Hepatocyte (in vitro differentiated cells): ENCODE results near the gene MAST3. TPM values are rescaled to one million over a fixed set of nuclear protein-coding genes. Genes with fewer than 3 reads are reported as not detected.

Experiments
- DNase-seq: peaks from one replicate; pipeline ENCODE4 v3.0.0-alpha.2; 2016; ENCODE audit warnings: low spot score
- H2AFZ ChIP-seq: fragments of 200-600 bp; sonication (generic); 2 replicates; pipeline ENCODE4 v1.6.0; 2016; ENCODE audit warnings: antibody characterized with exemption, mild to moderate bottlenecking
- H3K27ac ChIP-seq: fragments of 200-600 bp; sonication (generic); 2 replicates; pipeline ENCODE4 v1.5.1; 2016; ENCODE audit warnings: mild to moderate bottlenecking
- H3K27me3 ChIP-seq: fragments of 200-600 bp; sonication (generic); 2 replicates; pipeline ENCODE4 v1.6.1; 2016
- H3K36me3 ChIP-seq: fragments of 200-600 bp; sonication (generic); replicated peaks from 2 replicates; pipeline ENCODE4 v1.5.1; 2016; ENCODE audit warnings: low read depth; ENCODE audit not compliant: insufficient read depth
- H3K4me1 ChIP-seq: fragments of 200-600 bp; sonication (generic); 2 replicates; pipeline ENCODE4 v1.5.1; 2016; ENCODE audit warnings: mild to moderate bottlenecking, moderate library complexity; ENCODE audit not compliant: insufficient read depth
- H3K4me2 ChIP-seq: fragments of 200-600 bp; sonication (generic); 2 replicates; pipeline ENCODE4 v1.6.0; 2016
- H3K4me3 ChIP-seq: fragments of 200-600 bp; sonication (generic); 2 replicates; pipeline ENCODE4 v1.5.1; 2016; ENCODE audit warnings: mild to moderate bottlenecking
- H3K79me2 ChIP-seq: fragments of 200-600 bp; sonication (generic); 2 replicates; pipeline ENCODE4 v1.6.0; 2017; ENCODE audit warnings: mild to moderate bottlenecking
- H3K9me2 ChIP-seq: fragments of 200-600 bp; sonication (generic); replicated peaks from 2 replicates; pipeline ENCODE4 v1.6.0; 2017; ENCODE audit warnings: mild to moderate bottlenecking; ENCODE audit not compliant: insufficient read depth
- H3K9me3 ChIP-seq: fragments of 200-600 bp; sonication (generic); 2 replicates; pipeline ENCODE4 v1.5.1; 2016; ENCODE audit warnings: low read depth, mild to moderate bottlenecking
- H4K20me1 ChIP-seq: fragments of 200-600 bp; sonication (generic); 2 replicates; pipeline ENCODE4 v1.6.0; 2016; ENCODE audit warnings: mild to moderate bottlenecking; ENCODE audit not compliant: insufficient read depth, poor library complexity, severe bottlenecking
- EZH2 ChIP-seq: fragments of 200-600 bp; sonication (generic); IDR thresholded peaks from 2 replicates; pipeline ENCODE4 v1.6.1; 2016; ENCODE audit warnings: antibody characterized with exemption, mild to moderate bottlenecking, borderline replicate concordance
- EZH2phosphoT487 ChIP-seq: fragments of 200-600 bp; sonication (generic); IDR thresholded peaks from one replicate; pipeline ENCODE4 v1.6.1; 2018; ENCODE audit warnings: antibody characterized with exemption, mild to moderate bottlenecking, low read depth, moderate library complexity; ENCODE audit not compliant: unreplicated experiment, severe bottlenecking
- WGBS: methylation state at CpG from one replicate; pipeline ENCODE4 v1.1.6; 2016; ENCODE audit warnings: low lambda C conversion rate; ENCODE audit errors: missing lambda C conversion rate; 5-methylcytosine and 5-hydroxymethylcytosine counted together
- polyA plus RNA-seq: library from polyadenylated mRNA; unstranded; fragments of >200 nt; fragmentation: Nextera tagmentation; extraction: Ambion mirVana; gene quantifications from 2 replicates; pipeline ENCODE4 v1.2.1, GENCODE V29; 2016
- total RNA-seq: library from RNA; depleted of rRNA; stranded (reverse); fragments of >200 nt; gene quantifications from 2 replicates; pipeline ENCODE4 v1.2.3, GENCODE V29; 2014
- TF ChIP-seq, protein P1 (sequence below): fragments of 200-600 bp; sonication (generic); IDR thresholded peaks from 2 replicates; pipeline ENCODE4 v1.5.1; 2016; ENCODE audit warnings: antibody characterized with exemption, mild to moderate bottlenecking; ENCODE audit not compliant: poor library complexity

MAST3 gene
- total and polyA plus RNA-seq, 2 experiments from 2014 or later: 9.7 to 10.3 TPM

DNA sequence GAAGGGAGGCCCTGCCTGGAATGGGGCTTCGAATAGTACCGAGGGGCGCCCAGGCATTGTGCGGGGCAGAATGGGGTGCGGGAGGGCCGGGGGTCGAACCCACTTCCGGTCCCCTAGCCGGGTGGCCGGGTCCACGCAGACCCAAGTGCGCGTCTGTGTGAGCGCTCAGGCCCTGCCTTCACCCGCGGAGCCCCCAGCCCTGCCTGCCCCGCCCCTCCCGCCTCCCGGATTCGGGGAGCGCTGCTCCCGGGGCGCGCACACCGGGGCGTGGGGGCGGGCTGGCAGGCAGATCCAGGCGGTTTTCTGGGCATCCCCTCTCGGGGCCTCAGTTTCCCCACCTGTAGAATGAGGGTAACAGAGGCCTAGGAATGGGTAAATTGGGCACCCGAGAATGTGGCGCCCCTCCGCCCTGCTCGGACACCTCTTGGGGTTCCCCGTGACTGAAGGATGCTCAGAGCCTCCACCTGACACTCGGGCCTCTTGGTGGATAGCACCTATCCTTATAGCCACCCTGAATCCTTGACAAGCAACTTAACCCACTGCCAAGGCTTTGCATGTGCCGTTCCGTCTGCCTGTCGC is 56.1 kb downstream of the MAST3 start:
- WGBS: 7% methylated on average over 14 of the region's 38 CpGs

DNA sequence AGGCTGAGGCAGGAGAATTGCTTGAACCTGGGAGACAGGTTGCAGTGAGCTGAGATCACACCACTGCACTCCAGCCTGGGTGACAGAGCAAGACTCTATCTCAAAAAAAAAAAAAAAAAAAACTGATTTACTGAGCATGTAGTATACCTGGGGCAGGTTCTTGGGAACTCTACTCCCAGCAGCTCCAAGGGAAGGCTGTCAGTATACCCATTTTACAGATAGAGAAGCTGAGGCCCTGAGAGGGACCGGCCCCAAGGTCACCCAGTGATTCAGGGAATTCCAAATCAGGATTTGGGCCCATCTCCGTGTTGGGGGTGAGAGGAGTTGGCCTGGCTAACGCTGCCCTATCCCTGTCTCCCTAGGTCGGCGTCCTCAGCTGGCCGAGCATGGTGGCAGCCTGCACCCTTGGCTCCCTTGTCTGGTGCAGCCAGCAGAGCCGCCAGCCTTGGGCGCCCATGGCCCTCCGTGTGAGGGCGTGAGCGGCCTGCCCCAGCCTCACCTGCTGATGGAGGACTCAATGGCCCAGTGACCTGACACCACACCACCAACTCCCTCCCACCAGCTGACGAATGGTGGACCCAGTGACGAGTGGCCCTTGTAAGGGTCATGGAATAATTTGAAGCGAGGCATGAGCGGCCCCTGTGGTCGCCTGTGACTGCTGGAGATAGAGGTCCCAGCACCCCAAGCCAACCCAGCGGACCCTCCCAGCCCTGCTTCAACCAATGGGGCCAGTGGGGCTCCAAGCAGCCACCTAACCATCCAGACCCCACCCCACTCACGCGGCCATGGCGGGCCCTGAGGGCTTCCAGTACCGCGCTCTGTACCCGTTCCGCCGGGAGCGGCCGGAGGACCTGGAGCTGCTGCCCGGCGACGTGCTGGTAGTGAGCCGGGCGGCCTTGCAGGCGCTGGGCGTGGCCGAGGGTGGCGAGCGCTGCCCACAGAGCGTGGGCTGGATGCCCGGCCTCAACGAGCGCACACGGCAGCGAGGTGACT is 57.8 kb downstream of the MAST3 start:
- TF ChIP-seq, protein P1, sequence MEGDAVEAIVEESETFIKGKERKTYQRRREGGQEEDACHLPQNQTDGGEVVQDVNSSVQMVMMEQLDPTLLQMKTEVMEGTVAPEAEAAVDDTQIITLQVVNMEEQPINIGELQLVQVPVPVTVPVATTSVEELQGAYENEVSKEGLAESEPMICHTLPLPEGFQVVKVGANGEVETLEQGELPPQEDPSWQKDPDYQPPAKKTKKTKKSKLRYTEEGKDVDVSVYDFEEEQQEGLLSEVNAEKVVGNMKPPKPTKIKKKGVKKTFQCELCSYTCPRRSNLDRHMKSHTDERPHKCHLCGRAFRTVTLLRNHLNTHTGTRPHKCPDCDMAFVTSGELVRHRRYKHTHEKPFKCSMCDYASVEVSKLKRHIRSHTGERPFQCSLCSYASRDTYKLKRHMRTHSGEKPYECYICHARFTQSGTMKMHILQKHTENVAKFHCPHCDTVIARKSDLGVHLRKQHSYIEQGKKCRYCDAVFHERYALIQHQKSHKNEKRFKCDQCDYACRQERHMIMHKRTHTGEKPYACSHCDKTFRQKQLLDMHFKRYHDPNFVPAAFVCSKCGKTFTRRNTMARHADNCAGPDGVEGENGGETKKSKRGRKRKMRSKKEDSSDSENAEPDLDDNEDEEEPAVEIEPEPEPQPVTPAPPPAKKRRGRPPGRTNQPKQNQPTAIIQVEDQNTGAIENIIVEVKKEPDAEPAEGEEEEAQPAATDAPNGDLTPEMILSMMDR: no peak
- no peak for TF ChIP-seq EZH2phosphoT487
- Histone ChIP-seq H3K9me3 (no peaks in the 10 kb centered on the region), H4K20me1 (no peaks in the 10 kb centered on the region), H3K36me3 (no peaks in the 10 kb centered on the region), H2AFZ (no peak overlapping the region), H3K9me2 (no peaks in the 10 kb centered on the region), H3K79me2 (peaks cover 44% of the 10 kb centered on the region), H3K4me3 (no peak overlapping the region), H3K27me3 (no peaks in the 10 kb centered on the region), H3K27ac (no peak overlapping the region), H3K4me1 (peaks cover 22% of the 10 kb centered on the region), H3K4me2 (peak overlapping the region; percentile 3)
- 98% methylated on average over 41 of the region's 43 CpGs for WGBS
- DNase-seq: peak; percentile 12

More for the DNA sequence above, 56.1 kb downstream of the MAST3 start:
- no peak for TF ChIP-seq EZH2phosphoT487
- no peak for TF ChIP-seq EZH2
- TF ChIP-seq, protein P1: no peak
- peaks cover 41% of the 10 kb centered on the region for H3K79me2 ChIP-seq
- peak; percentile 55 for DNase-seq
- H3K27ac ChIP-seq: peak overlapping the region; percentile 66
- H3K4me3 ChIP-seq: peak overlapping the region; percentile 91
- H3K36me3 ChIP-seq: no peaks in the 10 kb centered on the region
- H3K4me1 ChIP-seq: peaks cover 22% of the 10 kb centered on the region
- no peaks in the 10 kb centered on the region for H3K9me2 ChIP-seq
- no peaks in the 10 kb centered on the region for H3K27me3 ChIP-seq
- H3K4me2 ChIP-seq: peak overlapping the region; percentile 97
- no peaks in the 10 kb centered on the region for H4K20me1 ChIP-seq
- H2AFZ ChIP-seq: peak overlapping the region; percentile 43
- H3K9me3 ChIP-seq: no peaks in the 10 kb centered on the region

DNA sequence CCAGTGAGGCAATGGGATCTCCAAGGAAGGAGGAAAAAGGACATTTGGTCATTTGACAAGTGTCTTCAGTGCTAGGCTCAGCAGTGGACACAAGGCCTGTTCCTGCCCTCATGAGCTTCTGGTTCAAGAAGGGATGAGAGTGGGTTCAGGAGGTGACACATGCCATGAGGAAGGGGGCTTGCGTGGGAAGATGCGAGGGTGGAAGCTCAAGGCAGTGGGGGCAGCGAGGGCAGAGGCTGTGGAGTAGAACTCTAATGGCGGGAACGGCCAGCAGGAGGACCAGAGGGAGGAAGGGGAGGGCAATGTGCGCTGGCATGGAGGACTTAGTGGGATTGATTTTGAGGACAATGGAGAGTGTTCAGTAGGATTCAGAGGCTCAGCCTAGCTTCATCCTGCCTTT is 58.7 kb downstream of the MAST3 start:
- TF ChIP-seq EZH2phosphoT487 (no peak), EZH2 (no peak)
- TF ChIP-seq, protein P1: no peak
- H3K4me2 ChIP-seq: peak overlapping the region; percentile 3
- H3K4me3 ChIP-seq: no peak overlapping the region
- no peak overlapping the region for H2AFZ ChIP-seq
- H3K4me1 ChIP-seq: peaks cover 25% of the 10 kb centered on the region
- H3K27ac ChIP-seq: no peak overlapping the region
- H3K36me3 ChIP-seq: no peaks in the 10 kb centered on the region
- peaks cover 44% of the 10 kb centered on the region for H3K79me2 ChIP-seq
- peaks cover 5% of the 10 kb centered on the region for H4K20me1 ChIP-seq
- no peak for DNase-seq
- no peaks in the 10 kb centered on the region for H3K27me3 ChIP-seq
- H3K9me3 ChIP-seq: no peaks in the 10 kb centered on the region
- 95% methylated on average over 6 of the region's 6 CpGs for WGBS
- H3K9me2 ChIP-seq: no peaks in the 10 kb centered on the region
